NCI-H748 (cell line): ENCODE results near the gene TIMM17B.

ENCODE experiments used
- DNase-seq: peaks from one replicate; lab custom pipeline; 2025; ENCODE audit not compliant: unreplicated experiment; lab: John Stamatoyannopoulos, UW

The TIMM17B gene

GRCh38 chrX:48897625-48898306 is at the start of gene TIMM17B, which contains the start of gene PQBP1:
TSS of gene TIMM17B (minus strand) at chrX:48897768. CDS start at chrX:48897749, 19 bp downstream.
TSS of gene PQBP1 (plus strand) at chrX:48897930. CDS start at chrX:48898510, 580 bp downstream.
- peak; percentile 98 for DNase-seq

GRCh38 chrX:48945517-48946348 is 48.2 kb upstream of the TIMM17B start:
- DNase-seq: peak; percentile 23

DNA sequence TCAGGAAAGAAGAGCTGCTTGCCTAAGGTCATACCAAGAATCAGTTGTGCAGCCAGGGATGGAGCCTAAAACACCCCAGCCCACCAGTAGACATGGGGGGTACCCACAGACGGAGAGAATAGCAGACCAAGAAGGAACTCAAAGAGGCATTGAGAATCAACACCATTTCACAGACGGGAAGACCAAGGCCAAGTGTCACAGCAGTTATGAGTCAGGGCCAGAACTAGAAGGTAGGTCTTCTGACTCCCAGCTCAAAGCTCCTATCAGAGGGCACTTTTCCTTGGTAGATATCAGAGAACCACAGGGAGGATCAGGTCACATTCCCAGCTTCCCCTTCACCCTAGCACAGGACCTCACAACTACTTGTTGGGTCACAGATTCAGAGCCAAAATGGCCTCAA is 45.3 kb upstream of the TIMM17B start:
- no peak for DNase-seq

GRCh38 chrX:48940404-48940955 is 42.9 kb upstream of the TIMM17B start:
- no peak for DNase-seq

DNA sequence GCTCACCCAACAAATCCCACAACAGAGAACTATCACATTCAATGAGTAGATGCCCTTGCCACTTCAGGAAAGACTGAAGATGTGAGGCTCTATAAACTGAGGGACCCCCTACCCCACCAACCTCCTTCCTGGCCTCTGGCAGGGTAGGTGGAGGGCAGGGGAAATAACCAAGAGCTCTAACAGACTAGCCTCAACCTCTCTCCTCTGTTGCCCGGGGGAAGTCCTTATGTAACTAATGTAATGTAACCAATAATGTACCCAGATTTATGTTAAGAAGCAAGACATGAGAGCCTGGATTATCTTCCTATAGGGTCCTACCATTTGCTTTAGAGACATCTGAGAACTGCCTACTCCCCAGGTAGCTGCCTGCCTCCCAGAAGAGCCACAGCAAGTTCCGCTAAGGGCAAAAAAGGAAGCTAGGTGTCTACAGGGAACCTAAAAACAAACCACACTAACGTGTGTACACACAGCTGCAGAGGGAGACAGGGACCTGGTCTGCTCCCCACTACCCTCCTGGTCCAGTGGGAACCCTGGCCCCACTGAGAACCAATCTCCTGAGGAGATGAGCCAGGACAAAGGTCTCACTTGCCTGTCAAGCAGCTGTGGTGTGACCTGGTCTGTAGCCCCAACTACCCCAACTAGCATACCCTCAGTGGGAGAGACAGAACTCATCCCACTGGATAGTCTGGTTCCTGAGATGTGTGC is 42.1 kb upstream of the TIMM17B start:
- no peak for DNase-seq

DNA sequence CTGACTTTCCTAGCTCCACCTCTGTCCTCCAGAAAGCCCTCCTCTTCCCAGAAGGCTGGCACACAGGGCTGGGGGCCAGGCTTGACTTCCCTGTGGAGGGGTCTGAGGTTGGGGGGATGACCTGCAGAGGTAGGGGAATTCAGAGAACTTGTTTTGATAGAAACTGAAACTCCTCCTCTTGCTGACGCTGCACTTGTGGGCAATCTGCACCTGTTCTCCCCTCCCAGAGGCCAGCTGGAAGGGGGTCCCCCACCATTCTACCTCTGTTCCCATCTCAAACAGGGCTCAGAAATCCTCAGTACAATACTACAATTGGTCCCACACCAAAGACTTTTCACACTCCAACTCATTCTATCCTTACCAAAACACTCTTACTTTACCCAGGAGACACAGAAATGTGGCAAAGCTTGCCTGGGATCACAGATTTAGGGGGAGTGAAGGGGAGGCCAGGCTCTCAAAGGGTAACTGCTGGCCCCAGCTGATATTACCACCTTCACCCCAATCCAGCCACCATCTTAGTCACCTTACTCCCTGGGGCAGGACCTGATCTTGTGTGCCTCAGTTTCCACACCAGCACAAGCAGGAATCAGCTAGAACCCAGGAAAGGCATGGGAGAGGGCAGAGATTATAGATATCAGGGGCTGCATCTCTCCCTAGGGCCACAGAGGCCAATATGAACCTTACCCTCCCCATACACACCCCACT is 41.3 kb upstream of the TIMM17B start:
- no peak for DNase-seq

GRCh38 chrX:48937054-48937907 is 39.7 kb upstream of the TIMM17B start:
- no peak for DNase-seq

DNA sequence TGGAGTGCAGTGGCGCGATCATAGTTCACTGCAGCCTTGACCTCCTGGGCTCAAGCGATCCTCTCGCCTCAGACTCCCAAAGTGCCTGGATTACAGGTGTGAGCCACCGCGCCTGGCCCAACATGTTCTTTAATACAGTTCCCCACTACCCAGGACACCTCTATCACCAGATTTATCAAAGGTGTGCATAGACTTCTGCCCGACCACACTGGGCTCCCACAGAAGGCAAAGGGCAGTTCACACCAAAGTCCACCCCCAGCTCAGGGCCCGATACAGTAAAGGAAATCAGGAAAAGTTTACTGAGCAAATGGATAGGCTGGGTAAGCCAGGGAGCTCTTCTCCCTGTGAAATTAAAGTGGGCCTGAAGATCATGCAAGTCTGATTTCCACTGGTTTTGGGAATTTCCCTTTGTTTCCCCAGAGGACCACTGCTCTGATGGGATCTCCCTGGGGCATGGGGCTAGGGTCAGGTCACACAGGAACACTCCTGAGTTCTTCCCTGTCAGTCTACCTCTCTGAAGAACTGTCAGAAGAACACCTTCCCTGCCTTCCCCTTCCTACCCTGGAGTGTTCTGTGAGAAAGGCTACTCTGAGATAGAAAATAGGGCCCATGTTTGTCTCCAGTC is 39.0 kb upstream of the TIMM17B start:
- DNase-seq: no peak

DNA sequence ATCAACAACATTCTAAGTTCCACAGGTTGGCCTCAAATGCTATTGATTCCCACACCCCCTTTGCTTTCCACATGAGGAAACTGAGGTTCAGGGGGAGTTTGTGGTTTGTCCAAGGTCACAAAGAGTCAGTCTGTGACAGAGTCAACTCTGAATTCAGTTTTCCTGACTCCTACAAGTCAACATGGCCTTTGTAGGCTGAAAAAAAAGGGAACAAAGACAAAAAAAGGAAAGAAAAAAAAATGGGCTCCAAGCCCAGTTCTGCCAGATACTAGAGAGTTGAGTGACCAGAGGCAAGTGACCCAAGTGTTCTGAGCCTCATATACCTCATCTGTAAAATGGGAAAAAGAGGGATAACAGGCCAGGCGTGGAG is 37.7 kb upstream of the TIMM17B start:
- DNase-seq: no peak

- no peak for DNase-seq
Measured at GRCh38 chrX:48934581-48935300, 37.2 kb upstream of the TIMM17B start.

GRCh38 chrX:48933757-48934156 is 36.2 kb upstream of the TIMM17B start:
- DNase-seq: no peak

DNA sequence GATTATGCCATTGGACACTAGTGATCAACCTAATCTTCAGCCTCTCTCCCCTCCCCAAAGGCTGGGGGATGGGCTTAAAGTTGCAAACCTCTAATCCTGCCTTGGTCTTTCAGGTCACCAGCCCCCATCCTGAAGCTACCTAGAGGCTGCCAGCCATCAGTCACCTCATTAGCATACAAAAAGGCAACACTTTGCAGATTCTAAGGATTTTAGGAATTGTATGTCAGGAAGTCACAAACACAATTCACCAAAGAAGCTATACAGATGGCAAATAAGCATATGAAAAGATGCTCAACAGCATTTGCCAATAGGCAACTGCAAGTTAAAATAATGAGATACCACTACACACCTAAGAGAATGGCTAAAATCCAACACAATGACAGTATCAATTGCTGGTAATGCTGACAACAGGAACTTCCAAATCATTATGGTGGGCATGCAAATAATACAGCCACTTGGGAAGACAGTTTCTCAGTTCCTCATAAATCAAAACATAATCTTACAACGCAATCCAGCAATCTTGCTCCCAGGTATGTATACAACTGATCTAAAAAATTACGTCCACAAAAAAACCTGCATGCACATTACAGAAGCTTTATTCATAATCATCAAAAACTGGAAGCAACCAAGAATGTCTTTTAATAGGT is 30.3 kb upstream of the TIMM17B start:
- no peak for DNase-seq

DNA sequence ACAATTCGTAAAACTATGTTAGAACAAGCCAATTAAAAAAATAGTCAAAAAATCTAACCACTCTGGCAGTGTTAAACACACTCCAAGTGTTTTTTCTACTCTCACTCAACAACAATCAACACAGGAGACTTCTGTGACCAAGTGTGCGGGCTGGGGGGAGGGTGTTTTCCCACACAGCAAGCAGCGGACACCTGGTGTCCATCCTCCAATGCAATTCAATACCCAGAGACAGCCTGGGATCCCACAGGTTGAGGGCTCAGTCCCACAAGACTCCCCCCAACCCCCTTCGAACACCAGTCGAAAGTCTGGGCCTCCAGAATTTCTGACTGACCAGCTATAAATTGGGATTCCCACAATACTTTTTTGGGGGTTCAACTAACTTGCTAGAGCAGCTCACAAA is 29.6 kb upstream of the TIMM17B start:
- no peak for DNase-seq

- no peak for DNase-seq
Measured at GRCh38 chrX:48924270-48924669, 26.7 kb upstream of the TIMM17B start.

DNA sequence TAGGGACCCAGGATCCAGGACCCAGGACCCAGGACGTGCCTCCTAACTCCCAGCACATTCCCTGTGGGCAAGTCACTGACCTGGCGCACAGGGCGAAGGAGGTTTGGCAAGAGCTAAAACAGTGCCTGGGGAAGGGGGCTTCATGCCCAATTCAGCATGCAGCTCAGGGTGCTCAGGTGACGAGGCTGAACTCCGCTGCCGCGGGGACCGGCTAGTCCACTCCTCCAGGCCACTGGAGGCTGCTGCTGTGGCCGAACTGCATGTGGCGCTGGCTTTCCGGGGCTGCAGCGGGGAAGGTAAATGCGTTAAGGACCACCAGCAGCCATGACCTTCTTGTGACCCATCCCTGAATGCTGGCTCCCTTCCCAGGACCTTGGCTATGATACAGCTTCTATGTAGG is 26.2 kb upstream of the TIMM17B start:
- DNase-seq: no peak

- no peak for DNase-seq
Measured at GRCh38 chrX:48920718-48921104, 23.1 kb upstream of the TIMM17B start.

GRCh38 chrX:48919947-48920717 is 22.6 kb upstream of the TIMM17B start:
- DNase-seq: no peak
